H1 (cell line): Measurements from ENCODE around the gene HTR4. TPM values are rescaled to one million over a fixed set of nuclear protein-coding genes. Genes with fewer than 3 reads are reported as not detected.

Experiments used
- ATF2 ChIP-seq: IDR thresholded peaks from 2 replicates; pipeline ENCODE4 v1.6.1; 2012; ENCODE audit warnings: low read length, inconsistent platforms
- KDM1A ChIP-seq: fragments of 200-600, 300-600 bp; sonication (generic); IDR thresholded peaks from 2 replicates; pipeline ENCODE4 v1.7.1; 2016; ENCODE audit warnings: mild to moderate bottlenecking, low read length, borderline replicate concordance
- PHF8 ChIP-seq: fragments of 200-600 bp; sonication (generic); conservative IDR thresholded peaks from 2 replicates; pipeline ENCODE4 v1.7.1; 2012; ENCODE audit warnings: low read depth, mild to moderate bottlenecking, inconsistent platforms, low read length, moderate library complexity
- TAF1 ChIP-seq: IDR thresholded peaks from 2 replicates; pipeline ENCODE4 v1.6.1; 2011; ENCODE audit warnings: mild to moderate bottlenecking, low read depth, low read length
- polyA plus RNA-seq, 7 experiments: library from polyadenylated mRNA; depleted of rRNA in 3 of 7; stranded (reverse) in 5 of 7; unstranded in 2 of 7; fragments of >200 nt in 5 of 7; fragments of 200-250 nt in 2 of 7; gene quantifications; 1 replicate in 5 of 7; 2 replicates in 1 of 7; 4 replicates in 1 of 7; pipeline versions ENCODE4 v1.2.1 to v1.2.3, GENCODE V29; 2011 to 2013; ENCODE audit warnings: missing spikeins in 2 of 7, mixed read lengths in 2 of 7
- total RNA-seq: library from RNA; stranded (reverse); fragmentation: NEBNext Ultra II Directional; extraction: Animal tissue kit (Norgen Biotek cat#: 25700); gene quantifications from 2 replicates; pipeline ENCODE4 v1.2.1, GENCODE V29; 2021

HTR4 gene
- total and polyA plus RNA-seq, 2 of the 8 experiments (the other 6 are each of a cell fraction or from before 2014, with no cell fraction given), result not detected

- TF ChIP-seq ATF2 (no peak), PHF8 (no peak), TAF1 (no peak), KDM1A (no peak)
Observed at GRCh38 chr5:148626986-148627385, 27.3 kb downstream of the HTR4 start (continued).
